A549 treated with AZD9567 at 1 μM for 4 hours (cell line): ENCODE measurements around the gene MEIS3. TPM values are rescaled to one million over a fixed set of nuclear protein-coding genes. Genes with fewer than 3 reads are reported as not detected.

Experiments
- total RNA-seq: library from RNA; stranded (reverse); fragments of 200-300 nt; extraction: Qiagen RNA extraction; gene quantifications from 5 replicates; pipeline ENCODE4 v1.2.3, GENCODE V29; 2022; ENCODE audit not compliant: insufficient read depth

The MEIS3 gene
- 18.6 to 40.3 TPM (median 37.5 TPM) in 5 replicates for total RNA-seq

GRCh38 chr19:47419030-47419783 is at the start of gene MEIS3:
Gene MEIS3 (minus strand): TSS chr19:47419527. CDS start chr19:47419081, 446 bp downstream.

Other genes starting within 250 kb of the MEIS3 start
- 16.6 to 27.8 TPM (median 24.9 TPM) in 5 replicates for gene BBC3, start 188.3 kb downstream of the MEIS3 start, total RNA-seq
- 18.6 to 24.0 TPM (median 23.1 TPM) in 5 replicates for gene CCDC9, start 163.0 kb downstream of the MEIS3 start, total RNA-seq
- 2.3 to 12.2 TPM (median 11.5 TPM) in 5 replicates for gene INAFM1, start 144.6 kb downstream of the MEIS3 start, total RNA-seq
- 1.2 to 2.3 TPM (median 1.8 TPM) in 4 of 5 replicates, not detected in the other for gene C5AR1, start 109.7 kb downstream of the MEIS3 start, total RNA-seq
- gene C5AR2, start 87.4 kb downstream of the MEIS3 start, total RNA-seq = 2.5 to 7.7 TPM (median 6.7 TPM) in 5 replicates
- gene DHX34, start 70.2 kb downstream of the MEIS3 start, total RNA-seq = 15.8 to 34.3 TPM (median 33.4 TPM) in 5 replicates
- gene SLC8A2, start 52.4 kb upstream of the MEIS3 start, total RNA-seq = 0.25 to 0.71 TPM (median 0.48 TPM) in 5 replicates
- 18.1 to 21.0 TPM (median 19.3 TPM) in 5 replicates for gene KPTN, start 64.7 kb upstream of the MEIS3 start, total RNA-seq
- 89.9 to 113 TPM (median 95.5 TPM) in 5 replicates for gene NAPA, start 95.5 kb upstream of the MEIS3 start, total RNA-seq
- gene ZNF541, start 153.6 kb upstream of the MEIS3 start, total RNA-seq = not detected in 5 replicates
- gene BICRA, start 189.6 kb upstream of the MEIS3 start, total RNA-seq = 8.8 to 14.6 TPM (median 13.8 TPM) in 5 replicates